ENCODE data around the gene TRIM39.
A peak's percentile ranks its signal among the peaks of the same experiment; 100 is the strongest.

TRIM39 gene

GRCh38 chr6:30328397-30328796 is 1.7 kb downstream of the TRIM39 start:
- DNase-seq = no peak

GRCh38 chr6:30329331-30329730 is 2.6 kb downstream of the TRIM39 start:
- peak; percentile 92 to 94 for DNase-seq

GRCh38 chr6:30331981-30332380 is 5.3 kb downstream of the TRIM39 start:
- DNase-seq = no peak

- peak; percentile 39 to 67 for DNase-seq
These were observed 7.5 kb downstream of the TRIM39 start for GRCh38 chr6:30334075-30334783.

- DNase-seq = no peak
These were observed 13.9 kb downstream of the TRIM39 start for GRCh38 chr6:30340589-30341054.

- no peak for DNase-seq
These were observed 14.5 kb downstream of the TRIM39 start for GRCh38 chr6:30341218-30341617.

GRCh38 chr6:30341728-30342127 is 15.0 kb downstream of the TRIM39 start:
- DNase-seq = no peak

- DNase-seq = no peak
These were observed 17.6 kb downstream of the TRIM39 start for GRCh38 chr6:30344191-30344867.

- peak; percentile 56 to 76 for DNase-seq
These were observed 18.3 kb downstream of the TRIM39 start, which contains the start of gene RPP21 for GRCh38 chr6:30344868-30345671. Gene RPP21, plus strand, starts transcription at chr6:30345156. Its CDS starts 16 bp downstream, at chr6:30345172.

GRCh38 chr6:30345852-30346251 is 19.1 kb downstream of the TRIM39 start:
- no peak for DNase-seq

- DNase-seq = no peak
These were observed 22.2 kb downstream of the TRIM39 start for GRCh38 chr6:30348957-30349356.

GRCh38 chr6:30349421-30350177 is 22.9 kb downstream of the TRIM39 start:
- DNase-seq = no peak

GRCh38 chr6:30350524-30350923 is 23.8 kb downstream of the TRIM39 start:
- no peak for DNase-seq

- DNase-seq = no peak
These were observed 25.8 kb downstream of the TRIM39 start for GRCh38 chr6:30352550-30352949.

GRCh38 chr6:30355281-30355680 is 28.6 kb downstream of the TRIM39 start:
- DNase-seq = no peak

- no peak for DNase-seq
These were observed 29.8 kb downstream of the TRIM39 start for GRCh38 chr6:30356536-30356935.

- DNase-seq = peak; percentile 51 to 70
These were observed 31.2 kb downstream of the TRIM39 start for GRCh38 chr6:30357678-30358540.

- DNase-seq = no peak
These were observed 32.5 kb downstream of the TRIM39 start for GRCh38 chr6:30359276-30359675.

- no peak for DNase-seq
These were observed 33.4 kb downstream of the TRIM39 start for GRCh38 chr6:30360139-30360538.

GRCh38 chr6:30361661-30362060 is 34.9 kb downstream of the TRIM39 start:
- no peak for DNase-seq

GRCh38 chr6:30363459-30363858 is 36.7 kb downstream of the TRIM39 start:
- DNase-seq = no peak

- DNase-seq = no peak
These were observed 37.9 kb downstream of the TRIM39 start for GRCh38 chr6:30364591-30364990.
